SH-SY5Y (cell line): ENCODE results near the gene GPBAR1.

Source experiments
- GATA2 ChIP-seq: IDR thresholded peaks from 2 replicates; pipeline ENCODE4 v1.6.1; 2011; ENCODE audit warnings: mild to moderate bottlenecking, low read depth, low read length
- GATA3 ChIP-seq: IDR thresholded peaks from 2 replicates; pipeline ENCODE4 v1.6.1; 2011; ENCODE audit warnings: low read depth, mild to moderate bottlenecking, low read length, moderate library complexity

The GPBAR1 gene

DNA sequence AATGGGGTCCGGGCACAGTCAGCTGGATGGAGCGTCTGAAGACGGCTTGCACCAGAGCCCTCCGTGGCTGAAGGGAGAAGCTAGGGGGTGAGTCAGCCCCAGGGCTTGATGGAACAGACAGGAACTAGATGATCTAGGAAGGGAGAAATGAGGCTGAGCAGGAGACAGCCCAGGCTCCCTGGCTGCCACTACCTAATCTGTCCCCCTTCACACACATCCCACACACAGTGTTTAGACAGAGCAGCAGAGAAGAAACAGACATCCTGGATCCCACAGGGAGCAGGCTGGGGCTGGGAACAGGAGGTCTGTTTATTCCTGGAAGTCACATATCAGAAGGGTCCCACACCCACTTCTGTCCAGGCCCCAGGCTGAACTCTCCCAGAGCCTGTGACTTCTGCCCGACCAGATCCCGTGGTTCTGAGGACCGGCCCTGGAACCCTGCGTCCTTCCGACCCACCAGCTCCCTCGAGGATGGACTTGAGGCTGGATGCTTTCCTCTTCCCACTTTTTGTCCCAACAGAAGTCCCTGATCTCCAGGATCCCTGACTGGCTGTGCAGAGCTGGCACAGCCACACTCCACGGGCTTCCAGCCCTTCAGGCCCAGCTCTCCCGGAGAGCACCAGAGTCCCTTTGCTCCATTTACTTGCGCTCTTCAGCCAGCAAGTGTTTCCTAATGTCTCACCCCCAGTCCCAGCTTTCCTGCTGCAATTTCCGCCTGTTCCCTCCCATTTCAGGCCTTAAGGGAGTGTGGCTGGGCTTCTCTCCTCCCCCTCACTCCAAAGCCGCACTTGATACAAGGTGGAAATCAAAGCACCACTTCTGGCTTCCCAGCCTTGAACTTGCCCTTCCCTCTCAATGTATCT lies 1.5 kb upstream of the GPBAR1 start:
- TF ChIP-seq GATA2, result no peak
- TF ChIP-seq GATA3, result no peak

GRCh38 chr2:218260166-218260565 lies 649 bp upstream of the GPBAR1 start:
- TF ChIP-seq GATA2 (no peak), GATA3 (no peak)

DNA sequence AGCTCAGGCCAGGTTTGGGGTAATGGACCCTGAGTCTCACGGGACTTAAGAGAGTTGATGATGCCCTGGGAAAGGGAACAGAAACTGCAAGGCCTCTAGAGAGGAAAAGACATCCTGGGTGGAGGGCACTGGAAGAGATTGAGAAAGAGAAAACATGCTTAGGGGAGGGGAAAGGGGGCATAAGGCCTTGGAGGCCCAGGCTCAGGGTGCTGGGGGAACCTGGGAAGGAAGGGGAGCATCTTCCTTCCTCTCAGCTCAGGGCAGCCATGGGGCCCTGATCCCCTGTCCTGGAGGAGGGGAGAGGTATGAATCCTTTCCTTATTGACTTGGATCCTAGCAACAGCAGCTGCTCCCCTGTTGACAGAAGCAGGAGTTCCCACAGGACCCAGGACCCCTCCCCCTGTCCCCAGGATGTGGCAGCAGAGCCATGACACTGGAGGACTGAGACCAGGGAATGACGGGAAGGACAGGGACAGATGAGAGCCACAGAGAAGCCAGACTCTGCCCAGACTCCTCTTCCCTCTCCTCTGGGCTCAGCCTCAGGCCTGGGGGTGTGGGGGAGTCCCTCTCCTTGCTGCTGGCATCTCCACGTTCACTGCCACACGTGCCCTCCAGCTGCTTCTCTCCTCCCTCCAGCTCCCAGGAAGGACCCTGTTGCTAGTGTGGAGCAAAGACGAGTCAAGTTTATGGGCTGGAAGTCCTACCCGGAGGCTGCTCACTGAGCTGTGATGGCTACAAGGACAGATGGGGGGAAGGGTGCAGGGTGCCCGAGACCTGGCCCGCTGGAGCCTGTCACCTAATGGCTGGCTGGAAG lies 815 bp downstream of the GPBAR1 start:
- TF ChIP-seq GATA3 (no peak), GATA2 (no peak)

- TF ChIP-seq GATA3 (no peak), GATA2 (no peak)
Observed at GRCh38 chr2:218262237-218262600, 1.4 kb downstream of the GPBAR1 start.

DNA sequence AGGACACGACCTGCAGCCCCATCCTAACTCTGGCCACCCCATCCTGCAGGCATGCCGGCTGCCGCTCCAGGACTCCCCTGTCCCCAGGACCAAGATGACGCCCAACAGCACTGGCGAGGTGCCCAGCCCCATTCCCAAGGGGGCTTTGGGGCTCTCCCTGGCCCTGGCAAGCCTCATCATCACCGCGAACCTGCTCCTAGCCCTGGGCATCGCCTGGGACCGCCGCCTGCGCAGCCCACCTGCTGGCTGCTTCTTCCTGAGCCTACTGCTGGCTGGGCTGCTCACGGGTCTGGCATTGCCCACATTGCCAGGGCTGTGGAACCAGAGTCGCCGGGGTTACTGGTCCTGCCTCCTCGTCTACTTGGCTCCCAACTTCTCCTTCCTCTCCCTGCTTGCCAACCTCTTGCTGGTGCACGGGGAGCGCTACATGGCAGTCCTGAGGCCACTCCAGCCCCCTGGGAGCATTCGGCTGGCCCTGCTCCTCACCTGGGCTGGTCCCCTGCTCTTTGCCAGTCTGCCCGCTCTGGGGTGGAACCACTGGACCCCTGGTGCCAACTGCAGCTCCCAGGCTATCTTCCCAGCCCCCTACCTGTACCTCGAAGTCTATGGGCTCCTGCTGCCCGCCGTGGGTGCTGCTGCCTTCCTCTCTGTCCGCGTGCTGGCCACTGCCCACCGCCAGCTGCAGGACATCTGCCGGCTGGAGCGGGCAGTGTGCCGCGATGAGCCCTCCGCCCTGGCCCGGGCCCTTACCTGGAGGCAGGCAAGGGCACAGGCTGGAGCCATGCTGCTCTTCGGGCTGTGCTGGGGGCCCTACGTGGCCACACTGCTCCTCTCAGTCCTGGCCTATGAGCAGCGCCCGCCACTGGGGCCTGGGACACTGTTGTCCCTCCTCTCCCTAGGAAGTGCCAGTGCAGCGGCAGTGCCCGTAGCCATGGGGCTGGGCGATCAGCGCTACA lies 2.1 kb downstream of the GPBAR1 start:
- TF ChIP-seq GATA3 (no peak), GATA2 (no peak)

DNA sequence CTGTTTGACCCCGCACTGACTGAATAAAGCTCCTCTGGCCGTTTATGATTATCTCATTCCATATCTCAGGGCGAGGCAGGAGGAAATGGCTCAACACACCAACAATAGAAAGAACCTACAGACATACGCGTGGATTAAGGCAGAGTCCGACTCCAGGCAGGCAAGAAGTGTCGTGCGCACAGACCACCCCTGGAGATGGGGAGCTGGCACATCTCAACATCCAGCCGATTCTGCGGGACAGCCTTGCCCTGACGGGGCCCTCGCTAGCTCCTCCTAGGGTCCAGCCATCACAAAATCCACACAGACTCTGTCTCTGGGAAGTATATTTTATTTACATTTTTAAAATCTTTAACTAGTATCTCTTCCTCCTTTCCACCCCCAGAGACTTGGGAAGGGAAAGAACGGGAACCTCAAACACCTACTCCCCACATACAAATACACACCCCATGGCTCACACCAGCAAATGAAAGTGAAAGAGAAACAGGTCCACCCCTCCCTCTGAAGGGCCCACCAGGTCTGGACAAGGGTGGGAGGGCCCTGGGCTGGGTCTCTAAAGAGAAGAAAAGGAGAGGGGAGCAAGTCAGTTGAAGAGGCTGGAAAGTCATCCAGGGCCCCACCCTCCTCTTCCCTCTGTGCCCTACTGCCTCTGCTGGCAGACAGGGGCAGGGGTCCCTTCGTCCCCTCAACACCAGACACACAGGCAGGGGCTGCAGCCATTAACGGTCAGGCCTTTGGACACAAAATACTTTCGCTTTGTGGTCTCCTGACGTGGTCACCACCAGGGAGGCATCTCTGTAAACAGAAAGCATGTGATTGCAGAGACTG lies 3.2 kb downstream of the GPBAR1 start:
- TF ChIP-seq GATA3 (no peak), GATA2 (no peak)

DNA sequence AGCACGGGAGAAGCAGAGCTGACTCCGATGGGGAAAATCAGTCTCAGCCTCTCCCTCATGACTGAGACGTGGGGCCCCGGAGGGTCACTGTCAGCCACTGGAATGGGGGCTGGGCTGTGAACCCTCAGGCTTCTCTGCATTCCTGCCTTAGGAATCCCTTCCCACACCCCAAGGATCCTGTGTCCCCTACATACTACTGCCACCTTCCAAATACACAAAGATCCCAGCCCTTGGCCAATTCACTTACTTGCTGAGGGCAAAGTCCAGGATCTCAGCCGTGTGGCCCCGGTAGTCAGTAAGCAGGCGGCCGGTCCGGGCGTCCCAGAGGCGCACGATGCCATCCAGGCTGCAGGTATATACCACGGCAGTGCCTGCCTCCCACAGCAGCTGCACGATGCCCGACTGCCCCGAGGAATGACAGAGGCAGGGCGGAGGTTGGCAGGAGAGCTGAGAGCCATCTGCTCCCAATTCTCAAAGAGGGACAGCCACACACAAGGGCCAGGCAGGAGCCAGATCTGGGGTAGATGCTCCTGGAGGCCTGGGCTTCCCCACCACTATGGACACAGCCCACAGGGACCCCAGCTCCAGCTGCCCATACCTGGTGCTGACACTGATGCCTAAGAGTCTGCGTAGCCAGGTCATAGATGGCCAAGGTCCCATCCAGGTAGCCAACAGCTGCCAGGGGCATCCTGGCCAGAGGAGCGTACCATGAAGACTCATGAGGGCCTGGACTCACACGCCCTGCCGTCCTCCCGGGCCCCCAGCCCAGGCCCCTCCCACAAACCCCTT lies 4.2 kb downstream of the GPBAR1 start:
- TF ChIP-seq GATA3, result no peak

GRCh38 chr2:218265626-218266025 lies 4.8 kb downstream of the GPBAR1 start:
- TF ChIP-seq GATA2 (no peak), GATA3 (no peak)

DNA sequence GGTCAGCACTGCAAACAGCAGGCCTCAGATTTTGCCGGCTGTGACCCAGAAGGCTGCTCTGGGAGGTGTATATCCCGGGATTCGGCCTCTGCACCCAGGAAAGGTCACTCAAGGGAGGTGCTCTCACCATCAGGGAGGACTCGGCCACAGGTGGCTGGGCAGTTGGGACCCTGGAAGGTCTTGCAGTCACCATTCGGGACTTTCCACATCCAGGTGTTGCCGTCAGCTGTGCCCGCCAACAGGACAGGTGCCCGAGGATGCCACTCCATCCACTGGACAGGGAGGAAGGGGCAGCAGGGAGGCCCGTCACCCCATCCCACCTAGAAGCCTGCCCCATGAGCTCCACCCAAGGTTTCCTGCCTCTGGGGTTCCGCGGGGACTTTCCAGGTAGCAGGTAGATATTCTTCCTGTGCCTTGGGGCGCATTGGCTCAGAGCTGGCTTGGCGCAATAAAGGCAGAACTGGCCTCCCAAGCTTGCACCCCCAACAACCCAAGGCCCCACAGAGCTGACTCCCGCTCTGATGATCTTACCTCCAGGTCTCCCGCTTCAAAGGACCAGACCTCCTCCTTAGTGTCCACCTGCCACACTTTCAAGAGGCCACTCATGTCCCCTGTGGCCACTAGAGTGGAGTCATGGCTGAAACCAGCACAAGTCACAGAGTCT lies 5.6 kb downstream of the GPBAR1 start:
- TF ChIP-seq GATA2 (no peak), GATA3 (no peak)

- TF ChIP-seq GATA3 (no peak), GATA2 (no peak)
Observed at GRCh38 chr2:218267259-218267658, 6.4 kb downstream of the GPBAR1 start.

- TF ChIP-seq GATA3 (no peak), GATA2 (no peak)
Observed at GRCh38 chr2:218269900-218270720, 9.3 kb downstream of the GPBAR1 start, which contains the start of the genes AAMP and PNKD. TSS of gene AAMP (minus strand) at chr2:218270137. CDS start at chr2:218270086, 51 bp downstream. TSS of gene PNKD (plus strand) at chr2:218270519. CDS start at chr2:218270536, 17 bp downstream.
